Mucosa of rectum (tissue), 2 donors: ENCODE results near the gene ATXN2.

ENCODE experiments used
- H3K27ac ChIP-seq, 2 donors: one replicate each; pipeline ENCODE4 v1.7.0; 2013; ENCODE audit warnings: inconsistent platforms in 2 of 2, low read depth in 2 of 2, low read length in 2 of 2
- H3K27me3 ChIP-seq, 2 donors: one replicate each; pipeline ENCODE4 v1.7.0; 2013; ENCODE audit warnings: low read length in 2 of 2; ENCODE audit not compliant: control insufficient read depth in 2 of 2, insufficient read depth in 2 of 2
- H3K36me3 ChIP-seq, 2 donors: one replicate each; pipeline ENCODE4 v1.7.0; 2013; ENCODE audit warnings: low read length in 2 of 2; ENCODE audit not compliant: control insufficient read depth in 2 of 2, insufficient read depth in 2 of 2
- H3K4me1 ChIP-seq, 2 donors: one replicate each; pipeline ENCODE4 v1.7.0; 2013; ENCODE audit warnings: low read length in 2 of 2, mild to moderate bottlenecking in 1 of 2; ENCODE audit not compliant: control insufficient read depth in 2 of 2, insufficient read depth in 2 of 2
- H3K4me3 ChIP-seq, 2 donors: one replicate each; pipeline ENCODE4 v1.7.0; 2013; ENCODE audit warnings: low read length in 2 of 2
- H3K9ac ChIP-seq, 2 donors: one replicate each; pipeline ENCODE4 v1.7.0; 2013; ENCODE audit warnings: low read length in 2 of 2, low read depth in 1 of 2, mild to moderate bottlenecking in 1 of 2
- H3K9me3 ChIP-seq, 2 donors: one replicate each; pipeline ENCODE4 v1.7.0; 2013; ENCODE audit warnings: low read length in 2 of 2; ENCODE audit not compliant: control insufficient read depth in 2 of 2
- donor health status: healthy.
- donor health status: Normal muscosa, but diverticular disease.

Gene ATXN2

GRCh38 chr12:111431772-111432171 lies 167.3 kb downstream of the ATXN2 start:
- Histone ChIP-seq H3K4me1 (peaks cover 81 to 97% of the 10 kb centered on the region in 2 donors), H3K27me3 (no peaks in the 10 kb centered on the region), H3K36me3 (peaks cover 0 to 2% of the 10 kb centered on the region in 2 donors), H3K4me3 (peak overlapping the region in 1 of 2 donors; percentile 7), H3K27ac (peak overlapping the region; percentile 81 to 82), H3K9me3 (no peaks in the 10 kb centered on the region), H3K9ac (peak overlapping the region in 1 of 2 donors; percentile 30)

- Histone ChIP-seq H3K36me3 (peaks cover 0 to 2% of the 10 kb centered on the region in 2 donors), H3K9me3 (no peaks in the 10 kb centered on the region), H3K27ac (peak overlapping the region; percentile 81 to 82), H3K27me3 (no peaks in the 10 kb centered on the region), H3K4me1 (peaks cover 80 to 98% of the 10 kb centered on the region in 2 donors), H3K9ac (peak overlapping the region; percentile 30 to 47), H3K4me3 (peak overlapping the region; percentile 16 to 27)
Observed at GRCh38 chr12:111430433-111431353, 168.4 kb downstream of the ATXN2 start.

GRCh38 chr12:111429828-111430432 lies 169.2 kb downstream of the ATXN2 start:
- Histone ChIP-seq H3K4me1 (peaks cover 79 to 96% of the 10 kb centered on the region in 2 donors), H3K27ac (peak overlapping the region; percentile 81 to 82), H3K36me3 (peaks cover 0 to 2% of the 10 kb centered on the region in 2 donors), H3K4me3 (peak overlapping the region; percentile 16 to 27), H3K27me3 (no peaks in the 10 kb centered on the region), H3K9ac (peak overlapping the region; percentile 30 to 47), H3K9me3 (no peaks in the 10 kb centered on the region)

GRCh38 chr12:111428728-111429175 lies 170.4 kb downstream of the ATXN2 start:
- peak overlapping the region in 1 of 2 donors; percentile 53 for H3K9ac ChIP-seq
- H3K27ac ChIP-seq: peak overlapping the region; percentile 68 to 80
- H3K4me3 ChIP-seq: no peak overlapping the region
- H3K27me3 ChIP-seq: no peaks in the 10 kb centered on the region
- H3K9me3 ChIP-seq: no peaks in the 10 kb centered on the region
- peaks cover 73 to 89% of the 10 kb centered on the region in 2 donors for H3K4me1 ChIP-seq
- no peaks in the 10 kb centered on the region for H3K36me3 ChIP-seq

GRCh38 chr12:111428081-111428727 lies 170.9 kb downstream of the ATXN2 start:
- H3K27me3 ChIP-seq: no peaks in the 10 kb centered on the region
- H3K4me3 ChIP-seq: no peak overlapping the region
- H3K36me3 ChIP-seq: no peaks in the 10 kb centered on the region
- peak overlapping the region in 1 of 2 donors; percentile 53 for H3K9ac ChIP-seq
- H3K9me3 ChIP-seq: no peaks in the 10 kb centered on the region
- H3K4me1 ChIP-seq: peaks cover 69 to 84% of the 10 kb centered on the region in 2 donors
- peak overlapping the region; percentile 68 to 80 for H3K27ac ChIP-seq

- peaks cover 62 to 77% of the 10 kb centered on the region in 2 donors for H3K4me1 ChIP-seq
- no peaks in the 10 kb centered on the region for H3K9me3 ChIP-seq
- H3K27ac ChIP-seq: peak overlapping the region; percentile 68 to 80
- peak overlapping the region in 1 of 2 donors; percentile 42 for H3K9ac ChIP-seq
- H3K36me3 ChIP-seq: no peaks in the 10 kb centered on the region
- H3K27me3 ChIP-seq: no peaks in the 10 kb centered on the region
- no peak overlapping the region for H3K4me3 ChIP-seq
Observed at GRCh38 chr12:111427417-111428074, 171.6 kb downstream of the ATXN2 start.

- Histone ChIP-seq H3K4me3 (no peak overlapping the region), H3K4me1 (peaks cover 54 to 68% of the 10 kb centered on the region in 2 donors), H3K27ac (peak overlapping the region; percentile 68 to 80), H3K9ac (peak overlapping the region in 1 of 2 donors; percentile 53), H3K9me3 (no peaks in the 10 kb centered on the region), H3K27me3 (no peaks in the 10 kb centered on the region), H3K36me3 (no peaks in the 10 kb centered on the region)
Observed at GRCh38 chr12:111426344-111427185, 172.6 kb downstream of the ATXN2 start.

GRCh38 chr12:111425655-111426054 lies 173.5 kb downstream of the ATXN2 start:
- H3K9ac ChIP-seq: peak overlapping the region; percentile 14 to 53
- H3K27ac ChIP-seq: peak overlapping the region; percentile 40 to 62
- peaks cover 0 to 3% of the 10 kb centered on the region in 2 donors for H3K36me3 ChIP-seq
- H3K9me3 ChIP-seq: no peaks in the 10 kb centered on the region
- no peaks in the 10 kb centered on the region for H3K27me3 ChIP-seq
- peak overlapping the region in 1 of 2 donors; percentile 1 for H3K4me3 ChIP-seq
- peaks cover 46 to 60% of the 10 kb centered on the region in 2 donors for H3K4me1 ChIP-seq

GRCh38 chr12:111424793-111425251 lies 174.3 kb downstream of the ATXN2 start:
- H3K27ac ChIP-seq: peak overlapping the region in 1 of 2 donors; percentile 40
- H3K4me3 ChIP-seq: no peak overlapping the region
- peaks cover 38 to 51% of the 10 kb centered on the region in 2 donors for H3K4me1 ChIP-seq
- no peaks in the 10 kb centered on the region for H3K27me3 ChIP-seq
- H3K9me3 ChIP-seq: no peaks in the 10 kb centered on the region
- H3K9ac ChIP-seq: no peak overlapping the region
- peaks cover 2 to 8% of the 10 kb centered on the region in 2 donors for H3K36me3 ChIP-seq
